NCI-H1436 treated with DMSO at 0.1 percent for 48 hours (cell line): ENCODE data around the gene HBG1.

Source experiments
- DNase-seq: peaks from one replicate; lab custom pipeline; 2025; lab: John Stamatoyannopoulos, UW

Gene HBG1

DNA sequence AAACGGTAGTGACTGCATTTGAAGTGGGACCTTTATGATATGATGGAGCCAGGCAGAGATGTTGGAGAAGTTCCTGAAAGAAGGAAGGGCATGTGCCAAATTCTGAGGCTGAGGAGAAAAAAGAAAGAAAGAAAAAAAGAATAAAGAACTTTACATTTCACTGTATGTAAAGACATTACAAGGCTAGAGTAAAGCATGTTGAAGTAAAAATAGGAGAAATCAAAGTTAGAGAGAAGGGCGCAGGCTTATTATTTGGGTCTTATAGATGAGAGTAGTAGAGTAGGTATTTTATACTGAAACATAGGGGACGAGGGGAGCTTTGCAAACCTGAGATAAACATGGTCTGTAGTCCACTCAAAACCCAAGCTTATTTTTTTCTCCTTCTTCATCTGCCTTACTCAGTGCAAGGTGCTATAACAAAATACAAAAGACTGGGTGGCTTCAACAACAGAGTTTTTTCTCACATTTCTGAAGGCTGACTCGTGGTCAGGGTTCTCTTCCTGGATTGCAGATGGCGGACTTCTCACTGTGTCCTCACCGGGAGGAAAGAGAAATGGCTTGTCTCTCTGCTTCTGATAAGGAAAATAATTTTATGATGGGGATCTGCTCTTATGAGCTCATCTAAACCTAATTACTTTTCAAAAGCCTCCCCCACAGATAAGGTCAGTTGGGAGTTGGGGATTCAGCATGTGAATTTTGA is 2.7 kb downstream of the HBG1 start:
- no peak for DNase-seq

DNA sequence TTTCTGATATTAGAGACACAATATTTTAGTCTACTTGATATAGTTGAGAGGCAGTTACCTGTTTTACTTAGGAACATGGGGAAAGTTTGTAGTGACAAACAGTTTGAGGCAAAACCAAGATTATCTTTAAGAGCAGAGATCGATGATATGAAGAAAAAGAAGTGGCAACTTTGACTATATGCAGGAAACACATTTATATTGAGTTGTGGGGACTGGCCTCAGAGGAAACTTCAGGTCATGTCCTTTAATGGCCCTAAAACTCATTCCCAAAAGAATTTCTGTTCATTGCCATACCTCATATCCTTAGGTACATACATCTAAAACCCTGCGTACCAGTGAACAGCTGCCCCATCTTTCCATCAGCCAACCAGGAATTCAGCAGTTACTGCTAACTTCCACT is 4.5 kb downstream of the HBG1 start:
- DNase-seq = no peak

DNA sequence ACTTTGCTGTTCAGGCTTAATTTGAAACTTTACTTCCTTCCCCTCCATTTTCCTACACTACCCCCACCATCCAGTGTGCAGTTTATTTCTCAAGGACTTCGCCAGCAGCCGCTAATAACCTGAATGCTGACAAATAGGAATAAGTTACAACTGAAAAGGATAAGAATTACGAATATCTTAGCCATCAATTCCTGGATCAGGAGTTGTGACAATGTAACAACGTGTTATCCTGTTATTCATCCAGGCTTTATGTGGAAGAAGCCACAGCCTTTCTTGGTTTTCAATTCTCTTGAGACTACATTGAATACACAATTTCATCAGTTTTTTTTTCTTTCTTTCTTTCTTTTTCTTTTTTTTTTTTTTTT is 5.9 kb downstream of the HBG1 start:
- no peak for DNase-seq

DNA sequence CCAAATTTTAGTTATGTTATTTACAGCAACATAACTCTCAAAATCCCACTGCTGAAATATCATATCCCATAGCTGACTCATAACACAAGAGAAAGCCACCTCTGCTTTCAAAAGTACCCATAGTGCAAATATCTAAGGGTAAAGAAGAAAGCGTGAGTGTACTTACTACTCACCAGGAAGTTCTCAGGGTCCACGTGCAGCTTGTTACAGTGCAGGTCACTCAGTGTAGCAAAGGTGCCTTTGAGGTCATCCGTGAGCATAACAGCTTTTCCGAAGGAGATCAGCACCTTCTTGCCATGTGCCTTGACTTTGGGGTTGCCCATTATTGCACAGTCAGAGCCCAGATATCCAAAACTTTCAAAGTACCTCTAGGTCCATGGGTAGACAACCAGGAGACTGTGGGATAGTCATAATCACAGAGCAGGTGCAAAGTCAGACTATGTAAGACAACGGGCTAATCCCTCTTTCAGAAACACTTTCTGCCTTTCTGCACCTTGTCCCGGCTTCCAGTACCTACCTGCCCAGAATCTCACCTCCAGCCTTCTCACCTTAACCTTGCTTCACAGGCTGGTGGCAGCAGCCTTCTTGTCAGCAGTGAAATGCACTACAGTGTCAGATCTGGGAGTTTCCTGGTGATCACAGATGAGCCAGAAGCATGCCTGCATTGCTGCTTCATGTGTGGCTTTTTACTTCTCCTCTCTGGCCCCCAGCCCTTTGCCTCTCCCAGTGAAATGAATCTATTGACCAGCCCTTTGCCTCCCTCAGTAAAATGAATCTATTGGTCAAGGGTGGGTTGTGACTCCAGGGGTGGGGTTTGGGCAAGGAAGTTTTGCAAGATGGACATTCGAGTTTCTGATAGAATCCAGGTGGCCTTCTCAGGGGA is 6.5 kb downstream of the HBG1 start:
- no peak for DNase-seq

DNA sequence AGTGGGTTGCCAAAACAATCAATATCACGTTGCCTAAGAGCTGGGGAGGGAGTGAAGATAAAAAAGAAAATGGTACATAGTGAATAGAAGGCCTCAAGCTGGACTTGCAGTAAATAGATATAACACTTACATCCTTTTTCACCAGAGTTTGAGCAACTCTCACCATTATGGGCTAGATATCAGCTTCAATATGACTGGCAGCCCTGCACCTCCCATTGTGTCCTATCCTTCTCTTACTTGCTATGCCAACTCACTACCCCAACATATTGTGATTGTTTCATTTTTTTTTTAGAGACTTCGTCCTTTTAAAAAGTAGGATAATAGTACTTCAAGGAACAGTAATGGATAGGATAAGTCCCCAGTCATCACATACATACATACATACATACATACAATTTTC is 7.4 kb downstream of the HBG1 start:
- DNase-seq = no peak

DNA sequence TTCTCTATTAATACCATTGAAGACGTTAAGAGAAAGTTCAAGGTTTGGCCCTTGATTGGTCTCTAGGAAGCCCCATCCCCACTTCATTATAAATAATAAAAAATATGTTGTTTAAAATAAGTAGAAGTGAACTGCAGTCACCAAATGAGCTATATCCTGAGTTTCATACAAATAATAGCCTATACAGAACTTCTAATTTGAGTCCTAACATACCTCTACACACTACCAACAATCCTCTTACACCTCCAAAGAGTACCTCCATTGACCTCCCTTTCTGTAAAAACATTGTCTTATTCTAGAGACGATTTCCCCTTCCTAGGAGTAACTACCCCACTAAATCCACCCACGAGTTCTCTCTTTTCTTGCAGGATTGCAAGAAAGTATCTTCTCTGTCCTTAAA is 8.2 kb downstream of the HBG1 start:
- no peak for DNase-seq

DNA sequence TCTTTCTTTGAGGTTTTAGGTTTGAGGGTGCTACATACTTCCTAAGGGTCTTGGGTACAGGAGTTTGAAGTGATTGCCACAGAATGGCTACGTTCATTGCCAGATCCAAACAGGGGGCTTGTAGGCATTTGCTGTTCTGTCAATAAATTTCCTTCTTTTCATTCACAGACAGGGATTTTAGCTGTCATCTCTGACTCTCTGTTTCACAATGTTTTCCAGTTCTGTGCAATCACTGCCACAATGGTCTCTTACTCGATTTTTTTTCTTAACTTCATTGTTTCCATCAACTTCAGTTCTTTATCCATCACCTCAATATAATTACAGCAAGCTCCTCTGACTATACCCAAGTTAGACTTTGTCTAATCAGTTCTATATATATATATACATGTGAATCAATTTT is 9.2 kb downstream of the HBG1 start:
- DNase-seq = no peak

DNA sequence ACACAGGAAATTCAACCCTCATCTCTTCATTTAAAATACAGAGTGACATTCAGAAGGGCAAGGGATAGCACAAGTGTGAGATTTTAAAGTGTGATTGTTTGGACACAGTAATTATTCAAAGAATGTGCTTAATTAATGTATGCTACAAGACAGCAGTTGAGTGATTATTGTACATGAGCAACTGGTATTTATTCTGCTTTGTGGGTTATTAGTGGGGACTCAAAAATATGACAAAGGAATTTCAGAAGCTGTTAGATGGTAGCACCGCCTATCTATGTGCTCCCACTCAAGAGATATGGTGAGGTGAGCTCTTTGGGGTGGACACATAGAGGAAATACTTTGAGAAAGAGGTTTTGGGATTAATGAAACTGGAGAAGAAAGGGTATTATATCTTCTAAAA is 9.6 kb downstream of the HBG1 start:
- DNase-seq = no peak

DNA sequence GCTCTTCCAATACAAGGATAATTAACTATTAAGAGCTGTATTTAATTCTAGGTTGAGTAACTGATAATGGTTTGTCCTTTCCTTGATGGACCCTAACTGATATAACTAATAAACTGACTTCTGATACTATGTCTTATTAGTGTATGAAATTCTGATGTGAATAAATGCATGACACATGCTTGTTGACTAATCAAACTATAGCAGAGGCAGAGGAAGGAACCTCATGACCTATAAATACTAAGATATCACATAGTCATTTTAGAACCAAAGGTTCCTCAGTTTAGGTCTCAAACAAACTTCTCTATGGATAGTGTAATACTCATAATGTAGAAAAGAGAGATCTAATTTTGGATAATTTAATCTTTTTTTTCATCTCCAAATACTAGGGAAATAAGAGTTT is 10.6 kb downstream of the HBG1 start:
- DNase-seq = no peak

DNA sequence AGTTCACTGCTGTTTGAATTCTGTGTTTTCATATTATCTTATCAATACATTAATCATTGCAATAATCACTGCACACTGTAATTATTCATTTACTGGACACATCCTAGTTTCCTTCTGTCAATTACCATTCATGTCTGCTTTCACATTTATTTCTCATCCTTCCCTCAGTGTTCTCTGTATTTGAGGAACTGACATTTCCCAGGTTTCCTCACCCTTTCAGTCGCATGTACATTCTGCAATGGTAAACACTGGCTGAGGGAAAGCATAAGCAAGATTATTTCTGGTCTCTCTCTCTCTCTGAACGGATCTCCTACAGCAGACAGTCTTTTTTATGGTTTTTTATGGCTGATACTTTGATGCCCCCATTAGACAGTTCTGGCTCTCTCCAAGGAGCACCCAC is 11.2 kb downstream of the HBG1 start:
- no peak for DNase-seq

DNA sequence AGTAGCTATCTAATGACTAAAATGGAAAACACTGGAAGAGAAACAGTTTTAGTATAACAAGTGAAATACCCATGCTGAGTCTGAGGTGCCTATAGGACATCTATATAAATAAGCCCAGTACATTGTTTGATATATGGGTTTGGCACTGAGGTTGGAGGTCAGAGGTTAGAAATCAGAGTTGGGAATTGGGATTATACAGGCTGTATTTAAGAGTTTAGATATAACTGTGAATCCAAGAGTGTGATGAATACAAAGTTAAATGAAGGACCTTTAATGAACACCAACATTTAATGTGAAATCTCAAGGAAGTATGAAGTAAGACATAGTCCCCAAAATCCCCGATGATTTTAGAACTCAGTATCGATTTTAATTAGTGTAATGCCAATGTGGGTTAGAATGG is 12.2 kb downstream of the HBG1 start:
- DNase-seq = no peak

DNA sequence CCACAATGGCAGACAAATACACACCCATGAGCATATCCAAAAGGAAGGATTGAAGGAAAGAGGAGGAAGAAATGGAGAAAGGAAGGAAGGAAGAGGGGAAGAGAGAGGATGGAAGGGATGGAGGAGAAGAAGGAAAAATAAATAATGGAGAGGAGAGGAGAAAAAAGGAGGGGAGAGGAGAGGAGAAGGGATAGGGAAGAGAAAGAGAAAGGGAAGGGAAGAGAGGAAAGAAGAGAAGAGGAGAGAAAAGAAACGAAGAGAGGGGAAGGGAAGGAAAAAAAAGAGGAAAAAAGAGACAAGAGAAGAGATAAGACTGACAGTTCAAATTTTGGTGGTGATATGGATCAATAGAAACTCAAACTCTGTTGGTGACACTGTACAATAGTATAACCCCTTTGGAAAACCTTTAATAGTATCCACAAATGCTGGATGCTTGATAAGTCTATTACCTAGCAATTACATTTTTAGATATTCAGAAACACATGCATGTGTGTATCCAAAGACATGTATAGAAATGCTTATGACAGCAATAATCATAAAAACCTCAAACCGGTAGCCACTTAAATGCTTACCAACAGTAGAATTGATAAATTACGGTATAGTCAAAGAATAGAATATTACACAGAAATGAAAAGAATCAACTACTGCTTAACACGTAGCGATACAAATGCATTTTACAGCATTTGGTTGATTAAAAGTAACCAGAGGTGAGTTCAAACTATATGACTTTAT is 14.1 kb downstream of the HBG1 start:
- DNase-seq = no peak

DNA sequence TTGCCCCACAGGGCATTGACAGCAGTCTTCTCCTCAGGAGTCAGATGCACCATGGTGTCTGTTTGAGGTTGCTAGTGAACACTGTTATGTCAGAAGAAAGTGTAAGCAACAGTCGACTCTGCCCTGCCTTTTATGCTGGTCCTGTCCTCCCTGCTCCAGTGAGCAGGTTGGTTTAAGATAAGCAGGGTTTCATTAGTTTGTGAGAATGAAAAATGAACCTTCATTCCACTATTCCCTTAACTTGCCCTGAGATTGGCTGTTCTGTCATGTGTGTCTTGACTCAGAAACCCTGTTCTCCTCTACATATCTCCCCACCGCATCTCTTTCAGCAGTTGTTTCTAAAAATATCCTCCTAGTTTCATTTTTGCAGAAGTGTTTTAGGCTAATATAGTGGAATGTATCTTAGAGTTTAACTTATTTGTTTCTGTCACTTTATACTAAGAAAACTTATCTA is 15.2 kb downstream of the HBG1 start, which contains the start of gene HBD:
HBD (minus strand) TSS at position 103 of the 454 bp plus-strand sequence; CDS start at position 53, 50 bp downstream.
- no peak for DNase-seq

DNA sequence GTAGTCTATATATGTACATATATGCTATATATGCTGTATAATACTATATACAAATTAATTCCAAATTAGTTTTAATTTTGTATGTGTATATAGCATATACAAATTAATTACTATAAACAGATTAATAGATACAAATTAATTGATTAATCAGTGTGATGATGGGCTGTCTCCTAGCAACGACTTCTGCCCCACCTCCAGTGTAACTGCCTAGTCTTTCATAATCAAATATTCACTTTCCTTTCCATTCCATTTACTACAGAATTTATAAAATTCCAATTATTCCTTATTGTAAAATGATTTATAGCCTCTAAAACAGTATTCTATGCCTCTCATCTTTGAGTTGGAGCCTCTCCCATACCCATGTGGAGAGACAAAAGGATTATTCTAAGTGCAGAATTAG is 16.4 kb downstream of the HBG1 start:
- no peak for DNase-seq

DNA sequence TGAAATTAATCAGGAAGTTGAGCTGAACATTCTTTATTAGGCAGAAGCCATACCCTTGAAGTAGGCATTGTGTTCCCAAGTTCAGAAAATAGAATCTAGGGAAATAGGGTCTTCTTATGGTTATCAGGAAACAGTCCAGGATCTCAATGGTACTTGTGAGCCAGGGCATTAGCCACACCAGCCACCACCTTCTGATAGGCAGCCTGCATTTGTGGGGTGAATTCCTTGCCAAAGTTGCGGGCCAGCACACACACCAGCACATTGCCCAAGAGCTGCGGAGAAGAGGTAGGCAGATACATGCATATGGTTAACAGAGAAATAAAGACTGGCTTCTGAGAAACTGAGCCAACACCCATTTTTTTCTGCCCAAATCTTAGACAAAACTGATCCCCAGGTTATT is 16.8 kb downstream of the HBG1 start:
- DNase-seq = no peak

DNA sequence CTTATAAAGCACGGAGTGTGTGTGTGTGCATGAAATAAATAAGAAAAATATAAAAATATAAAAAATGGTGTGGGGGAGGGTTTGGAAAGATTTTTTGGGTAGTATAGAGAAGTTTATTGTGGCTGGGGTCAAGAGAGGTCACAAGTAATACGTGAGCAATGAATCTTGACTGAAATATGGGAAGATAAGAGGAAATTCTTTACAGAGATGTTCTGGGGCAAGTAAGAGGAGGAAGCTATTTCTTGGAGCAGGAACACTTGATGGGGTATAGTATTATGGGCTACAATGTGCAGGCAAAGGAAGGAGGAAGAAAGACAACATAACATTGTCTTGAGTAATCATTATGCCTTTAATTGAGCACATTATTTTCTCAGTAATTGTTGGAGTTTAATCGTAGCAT is 17.5 kb downstream of the HBG1 start:
- DNase-seq = no peak

DNA sequence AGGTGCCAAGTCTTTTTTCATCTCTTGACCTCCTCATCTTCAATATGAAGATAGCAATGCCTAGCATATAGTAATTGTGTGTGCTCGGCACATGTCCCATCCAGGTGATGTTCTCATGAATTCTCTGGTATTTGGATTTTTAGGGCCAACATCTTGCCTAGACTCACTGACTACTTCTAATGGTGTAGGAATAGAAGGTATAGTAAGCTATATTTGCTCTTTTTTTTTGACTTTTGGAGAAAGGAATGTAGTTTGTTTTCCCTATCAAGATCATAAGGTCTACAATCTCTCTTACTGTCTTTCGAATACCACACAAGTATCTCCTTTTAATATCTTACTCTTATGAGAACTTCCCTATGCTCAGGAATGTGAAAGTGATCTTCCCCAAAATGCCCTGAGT is 18.5 kb downstream of the HBG1 start:
- DNase-seq = no peak

DNA sequence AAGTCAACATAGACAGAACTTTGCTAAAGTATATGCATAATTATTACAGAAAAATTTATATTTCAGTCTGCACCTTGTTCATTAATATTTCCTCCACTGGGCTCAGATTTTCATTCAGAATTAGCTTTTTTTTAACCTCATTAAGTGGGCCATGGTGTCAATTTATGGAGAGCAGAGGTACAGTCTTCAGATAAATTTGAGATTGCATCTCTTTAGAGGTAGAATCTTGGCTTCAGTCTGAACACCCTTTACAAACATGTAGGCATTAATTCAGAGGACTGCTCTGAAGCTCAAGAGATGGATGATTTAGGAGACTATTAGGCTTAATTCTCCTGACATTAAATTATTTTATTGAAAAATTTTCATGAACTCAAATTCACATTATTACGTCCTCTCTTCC is 19.4 kb downstream of the HBG1 start:
- no peak for DNase-seq

DNA sequence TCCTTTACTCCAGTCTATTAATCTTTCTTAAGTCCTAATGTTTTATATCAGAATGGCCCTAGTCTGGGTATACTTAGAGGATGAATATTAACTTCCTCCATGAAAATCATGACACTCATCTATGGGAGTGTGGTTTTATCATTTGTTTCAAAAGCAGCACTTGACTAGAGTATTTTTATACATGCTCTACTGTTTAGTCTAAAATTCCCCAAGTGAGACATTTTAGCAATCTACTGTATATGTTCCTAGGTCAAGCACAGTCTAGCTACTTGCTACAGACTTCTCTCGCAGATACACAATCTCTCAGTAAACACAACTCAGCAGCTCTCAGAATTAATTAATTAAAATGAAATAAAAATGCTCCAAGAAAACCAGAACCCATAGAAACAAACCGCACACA is 19.9 kb downstream of the HBG1 start:
- DNase-seq = no peak

DNA sequence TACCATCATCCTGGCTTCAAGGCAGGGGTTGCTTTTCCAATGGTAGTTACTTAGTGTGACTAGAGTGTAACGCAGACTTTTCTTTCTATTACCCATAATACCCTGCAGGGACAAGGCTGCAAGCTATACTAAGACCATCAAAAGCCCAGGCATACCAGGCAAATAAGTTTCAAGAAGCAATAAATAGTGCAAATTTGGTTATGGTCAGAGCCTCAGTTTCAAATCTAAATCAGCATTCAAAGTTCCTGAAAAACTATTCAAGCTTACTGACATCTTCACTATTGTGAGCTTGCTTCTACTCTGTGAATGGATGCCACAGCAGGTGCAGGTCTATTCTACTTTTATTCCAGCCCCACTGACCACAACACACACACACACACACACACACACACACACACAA is 20.3 kb downstream of the HBG1 start:
- no peak for DNase-seq

DNA sequence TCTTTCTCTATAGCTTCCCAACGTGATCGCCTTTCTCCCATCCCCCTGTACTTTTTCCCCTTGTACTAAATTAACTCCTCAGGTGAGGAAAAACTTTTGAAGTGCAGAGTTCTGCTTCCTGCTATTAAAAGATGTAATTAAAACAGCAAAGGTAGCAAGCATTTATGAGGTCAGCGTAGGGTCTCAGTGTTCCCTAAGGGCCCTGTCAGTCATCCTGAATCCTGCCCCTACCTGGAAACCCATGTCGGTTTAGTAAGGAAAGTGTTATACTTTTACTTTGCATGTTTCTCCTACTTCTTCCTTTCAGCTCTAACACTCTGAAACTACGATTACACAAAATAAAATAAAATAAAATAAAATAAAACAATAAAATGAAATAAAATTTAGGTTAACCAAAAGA is 21.5 kb downstream of the HBG1 start:
- no peak for DNase-seq

DNA sequence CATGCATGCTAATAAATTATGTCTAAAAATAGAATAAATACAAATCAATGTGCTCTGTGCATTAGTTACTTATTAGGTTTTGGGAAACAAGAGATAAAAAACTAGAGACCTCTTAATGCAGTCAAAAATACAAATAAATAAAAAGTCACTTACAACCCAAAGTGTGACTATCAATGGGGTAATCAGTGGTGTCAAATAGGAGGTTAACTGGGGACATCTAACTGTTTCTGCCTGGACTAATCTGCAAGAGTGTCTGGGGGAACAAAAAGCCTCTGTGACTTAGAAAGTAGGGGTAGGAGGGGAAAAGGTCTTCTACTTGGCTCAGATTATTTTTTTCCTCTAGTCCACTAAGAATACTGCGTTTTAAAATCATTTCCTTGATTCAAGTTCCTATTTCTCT is 22.0 kb downstream of the HBG1 start:
- DNase-seq = no peak
